Measurements from ENCODE around the gene DBF4B.

The DBF4B gene

DNA sequence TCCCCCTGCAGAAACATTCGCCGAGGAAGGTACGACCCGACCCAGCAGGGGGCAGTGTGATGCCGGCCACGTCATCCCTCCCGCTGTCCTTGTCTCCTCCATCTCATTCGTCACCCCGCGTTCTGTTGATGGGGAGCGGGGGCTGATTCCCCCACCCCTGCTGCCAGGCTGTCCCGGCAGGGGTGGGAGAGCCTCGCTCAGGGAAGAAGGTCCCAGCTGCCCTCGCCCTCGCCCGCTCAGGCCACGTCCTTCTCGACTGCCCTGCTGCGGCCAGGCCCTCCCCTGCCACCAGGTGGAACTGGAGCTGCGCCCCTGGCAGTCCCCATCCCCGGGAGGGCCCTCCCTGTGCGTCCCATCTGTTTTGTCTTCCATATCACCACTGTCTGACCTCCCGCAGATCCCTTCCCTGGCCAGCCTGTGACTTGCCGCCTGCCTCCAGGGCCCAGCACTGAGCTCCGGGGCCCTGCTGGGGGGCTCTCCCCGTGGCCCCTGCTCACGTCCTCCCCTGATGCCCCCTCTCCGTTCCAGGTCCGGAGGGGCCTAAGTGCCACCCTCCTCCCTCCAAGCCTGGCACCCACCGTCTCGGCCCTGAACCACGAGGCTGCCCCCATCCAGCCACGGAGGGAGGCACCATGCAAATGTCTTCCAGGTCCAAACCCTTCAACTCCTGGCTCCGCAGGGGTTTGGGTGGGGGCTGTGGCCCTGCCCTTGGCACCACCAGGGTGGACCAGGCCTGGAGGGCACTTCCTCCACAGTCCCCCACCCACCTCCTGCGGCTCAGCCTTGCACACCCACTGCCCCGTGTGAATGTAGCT lies 71.0 kb downstream of the DBF4B start:
- peak; percentile 76 for DNase-seq

DNA sequence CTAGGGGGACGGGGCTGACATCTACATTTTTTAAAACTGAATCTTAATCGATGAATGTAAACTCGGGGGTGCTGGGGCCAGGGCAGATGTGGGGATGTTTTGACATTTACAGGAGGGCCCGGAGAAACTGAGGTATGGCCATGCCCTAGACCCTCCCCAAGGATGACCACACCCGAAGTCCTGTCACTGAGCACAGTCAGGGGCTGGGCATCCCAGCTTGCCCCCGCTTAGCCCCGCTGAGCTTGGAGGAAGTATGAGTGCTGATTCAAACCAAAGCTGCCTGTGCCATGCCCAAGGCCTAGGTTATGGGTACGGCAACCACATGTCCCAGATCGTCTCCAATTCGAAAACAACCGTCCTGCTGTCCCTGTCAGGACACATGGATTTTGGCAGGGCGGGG lies 71.7 kb downstream of the DBF4B start:
- no peak for DNase-seq

DNA sequence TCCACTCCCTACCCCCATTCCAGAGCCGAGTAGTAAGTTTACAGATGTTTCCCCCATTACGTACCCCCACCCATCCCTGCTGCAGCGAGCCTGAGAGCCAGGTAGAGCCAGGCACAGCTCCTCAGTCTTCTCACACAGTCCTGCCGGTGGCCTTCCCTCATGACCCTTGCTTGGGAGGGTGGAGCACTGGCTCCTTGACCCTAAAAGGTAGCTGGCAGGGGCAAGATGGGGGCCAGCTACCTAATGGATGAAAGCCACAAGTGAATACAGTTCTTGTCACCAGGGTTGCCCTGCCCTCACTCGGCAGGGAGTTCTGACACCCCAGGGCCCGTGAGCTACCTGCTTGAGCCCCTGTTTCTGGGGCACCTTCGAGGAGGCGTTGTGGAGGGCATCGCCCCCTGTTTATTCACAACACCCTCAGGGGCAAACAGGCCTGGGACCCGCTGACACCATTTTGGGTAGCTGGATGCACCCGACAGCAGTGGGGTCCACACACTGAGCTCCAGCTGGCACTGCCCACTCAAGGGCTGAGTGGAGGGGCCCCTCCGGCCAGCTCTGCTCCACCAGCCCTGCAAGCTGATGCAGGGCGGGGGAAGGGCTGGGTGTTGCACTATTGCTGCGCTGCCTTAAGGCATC lies 72.5 kb downstream of the DBF4B start:
- DNase-seq, result no peak

DNA sequence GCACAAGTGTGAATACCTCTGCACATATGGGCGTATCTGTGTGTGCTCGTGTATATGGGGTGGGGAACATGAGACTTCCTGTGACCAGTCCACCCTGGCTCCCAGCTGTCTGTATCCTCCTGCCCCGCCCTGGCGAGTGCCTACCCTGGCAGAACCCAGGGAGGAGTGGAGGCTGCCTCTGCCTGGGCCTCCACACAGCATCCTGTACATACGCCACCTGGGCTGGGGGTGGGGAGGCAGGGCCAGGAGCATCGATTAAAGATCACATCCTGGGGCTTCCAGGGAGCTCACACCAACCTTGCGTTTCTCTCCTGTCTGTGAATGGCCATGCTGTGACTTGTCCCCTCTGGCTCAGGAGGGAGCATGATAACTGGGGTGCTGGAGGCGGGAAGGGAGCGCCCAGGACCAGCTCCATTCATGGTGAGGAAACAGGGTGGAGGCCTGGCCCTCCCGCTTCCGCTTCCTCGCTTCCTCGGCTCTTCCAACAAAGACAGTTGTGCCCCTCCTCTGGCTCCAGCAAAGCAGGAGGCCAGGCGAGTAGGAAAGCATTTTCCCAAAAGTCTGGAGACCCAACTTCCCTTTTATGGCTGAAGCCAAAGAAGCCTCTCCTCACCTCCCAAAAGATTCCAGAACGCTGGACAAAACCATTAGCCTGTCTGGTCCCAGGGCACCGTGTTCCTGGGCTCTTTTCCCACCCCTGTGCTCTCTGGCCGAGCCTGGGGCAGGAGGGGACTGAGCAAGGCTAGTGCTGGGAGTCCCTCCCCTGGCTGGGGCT lies 73.3 kb downstream of the DBF4B start:
- DNase-seq, result no peak

DNA sequence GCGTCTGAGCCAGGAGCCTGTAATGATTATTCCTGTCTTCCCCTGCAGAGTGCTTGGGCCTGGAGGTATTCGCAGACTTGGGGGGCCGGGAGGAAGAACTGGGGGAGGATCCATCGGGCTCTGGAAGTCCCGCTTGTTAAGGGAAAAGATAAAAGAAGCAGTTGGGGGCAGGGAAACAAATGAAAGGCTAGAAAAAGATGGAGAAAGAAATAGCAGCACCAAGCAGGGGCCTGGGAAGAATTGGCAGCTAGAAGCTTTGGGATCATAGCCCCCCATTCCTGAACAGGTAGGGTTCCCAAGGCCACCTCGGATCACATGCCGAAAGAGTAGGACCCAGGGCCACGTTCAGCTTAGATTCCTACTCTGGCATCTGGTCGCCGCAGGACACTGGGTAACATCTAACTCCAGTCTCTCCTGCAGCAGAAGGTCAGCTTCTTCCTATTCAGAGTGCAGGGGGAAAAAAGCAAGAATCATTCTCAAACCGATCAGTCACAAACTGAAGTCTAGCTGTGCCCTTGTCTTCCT lies 73.9 kb downstream of the DBF4B start:
- no peak for DNase-seq

DNA sequence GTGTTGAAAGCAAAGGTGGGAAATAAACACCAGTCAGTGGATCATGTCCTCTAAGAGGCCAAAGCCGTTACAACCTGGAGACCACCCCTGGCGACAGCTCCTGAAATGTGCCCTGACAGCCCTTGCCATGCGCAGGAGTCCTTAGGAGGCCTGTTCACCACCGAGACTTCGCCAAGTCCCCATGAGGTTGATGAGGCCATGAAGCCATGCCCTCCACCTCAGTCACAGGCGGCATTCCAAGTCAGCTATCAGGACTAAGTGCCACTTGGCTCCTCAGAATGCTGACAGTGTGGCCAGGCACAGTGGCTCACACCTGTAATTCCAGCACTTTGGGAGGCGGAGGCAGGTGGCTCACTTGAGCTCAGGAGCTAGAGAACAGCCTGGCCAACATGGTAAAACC lies 77.5 kb downstream of the DBF4B start:
- DNase-seq, result no peak

DNA sequence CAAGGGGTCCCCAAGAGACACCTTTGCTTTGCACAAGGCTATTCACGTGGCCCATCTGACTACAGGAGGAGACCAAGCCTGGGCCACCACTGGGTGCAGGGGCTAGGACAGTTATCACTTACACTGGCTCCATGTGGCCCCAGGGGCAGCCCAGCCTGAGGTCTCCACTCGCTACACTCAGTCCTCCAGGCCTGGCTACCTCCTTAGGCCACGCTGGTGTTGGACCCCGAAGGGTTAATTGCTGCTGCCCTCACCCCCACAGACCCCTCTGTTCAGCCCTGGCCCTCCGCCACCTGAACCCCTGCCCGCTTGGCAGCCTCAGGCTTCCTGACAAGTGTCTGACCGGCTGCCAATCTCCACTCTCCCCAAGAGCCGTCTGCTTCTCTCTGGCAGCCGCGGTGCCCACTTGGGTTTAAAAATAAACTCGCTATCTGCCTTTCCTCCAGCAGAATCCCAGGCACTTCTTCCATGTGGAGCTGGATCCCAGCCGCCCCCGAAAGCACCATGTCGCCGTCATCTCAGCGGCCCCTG lies 78.2 kb downstream of the DBF4B start:
- no peak for DNase-seq

DNA sequence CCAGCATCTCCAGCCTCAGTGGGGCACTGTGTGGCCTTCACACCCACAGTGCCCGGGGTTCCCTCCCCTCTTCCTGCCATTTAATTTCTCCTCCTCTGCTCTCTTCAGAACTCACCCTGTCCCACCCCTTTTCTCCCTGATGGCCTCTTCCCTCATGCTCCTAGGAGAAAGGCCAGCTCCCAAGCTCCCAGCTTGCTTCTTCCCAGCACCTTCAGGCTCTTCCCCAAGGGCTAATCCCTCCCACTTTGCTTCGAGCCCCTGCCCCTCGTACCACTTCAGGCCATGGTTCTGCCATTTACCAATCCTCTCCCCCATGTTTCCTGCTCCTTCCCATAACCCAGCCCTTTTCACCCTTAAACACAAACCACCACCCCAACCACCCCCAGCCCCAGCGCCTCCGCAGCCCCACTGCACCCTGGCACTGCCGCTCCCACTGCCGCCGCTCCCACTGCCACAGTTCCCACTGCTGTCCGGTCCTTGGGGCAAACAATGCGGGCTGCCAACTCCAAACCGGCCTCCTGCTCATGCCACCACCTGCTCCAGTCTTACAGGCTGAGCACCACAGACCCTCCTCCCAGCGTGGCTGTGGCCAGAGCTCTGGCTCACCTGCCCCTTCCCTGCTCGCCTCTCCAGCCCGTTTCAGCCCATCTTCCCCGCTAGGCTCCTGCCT lies 78.9 kb downstream of the DBF4B start:
- no peak for DNase-seq

DNA sequence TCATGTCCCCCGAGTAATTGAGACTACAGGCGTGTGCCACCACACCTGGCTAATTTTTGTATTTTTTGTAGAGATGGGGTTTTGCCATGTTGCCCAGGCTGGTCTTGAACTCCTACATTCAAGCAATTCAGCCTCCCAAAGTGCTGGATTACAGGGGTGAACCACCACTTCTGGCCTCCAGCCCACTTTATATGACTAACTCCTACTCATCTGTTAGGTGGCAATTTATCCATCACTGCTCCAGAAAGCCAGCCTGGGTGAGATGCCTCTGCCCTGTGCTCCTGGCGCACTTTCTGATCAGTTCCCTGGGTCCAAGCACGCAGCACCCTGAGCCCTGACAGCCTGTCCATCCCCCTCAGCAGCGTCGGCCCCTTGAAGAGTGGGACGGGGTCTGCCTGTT lies 79.7 kb downstream of the DBF4B start:
- DNase-seq, result no peak

DNA sequence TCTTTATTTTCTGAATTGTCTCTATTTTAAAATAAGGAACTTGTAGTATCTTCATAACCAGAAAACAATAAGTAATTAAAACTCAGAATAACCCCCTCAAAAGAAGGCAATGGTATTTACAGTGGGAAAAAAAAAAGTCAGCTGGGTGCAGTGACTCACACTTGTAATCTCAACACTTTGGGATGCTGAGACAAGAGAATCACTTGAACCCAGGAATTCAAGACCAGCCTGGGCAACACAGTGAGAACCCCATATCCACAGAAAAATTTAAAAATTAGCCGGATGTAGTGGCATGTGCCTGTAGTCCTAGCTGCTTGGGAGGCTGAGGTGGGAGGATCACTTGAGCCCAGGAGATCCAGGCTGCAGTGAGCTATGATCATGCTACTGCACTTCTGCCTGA lies 83.8 kb downstream of the DBF4B start:
- DNase-seq, result no peak

DNA sequence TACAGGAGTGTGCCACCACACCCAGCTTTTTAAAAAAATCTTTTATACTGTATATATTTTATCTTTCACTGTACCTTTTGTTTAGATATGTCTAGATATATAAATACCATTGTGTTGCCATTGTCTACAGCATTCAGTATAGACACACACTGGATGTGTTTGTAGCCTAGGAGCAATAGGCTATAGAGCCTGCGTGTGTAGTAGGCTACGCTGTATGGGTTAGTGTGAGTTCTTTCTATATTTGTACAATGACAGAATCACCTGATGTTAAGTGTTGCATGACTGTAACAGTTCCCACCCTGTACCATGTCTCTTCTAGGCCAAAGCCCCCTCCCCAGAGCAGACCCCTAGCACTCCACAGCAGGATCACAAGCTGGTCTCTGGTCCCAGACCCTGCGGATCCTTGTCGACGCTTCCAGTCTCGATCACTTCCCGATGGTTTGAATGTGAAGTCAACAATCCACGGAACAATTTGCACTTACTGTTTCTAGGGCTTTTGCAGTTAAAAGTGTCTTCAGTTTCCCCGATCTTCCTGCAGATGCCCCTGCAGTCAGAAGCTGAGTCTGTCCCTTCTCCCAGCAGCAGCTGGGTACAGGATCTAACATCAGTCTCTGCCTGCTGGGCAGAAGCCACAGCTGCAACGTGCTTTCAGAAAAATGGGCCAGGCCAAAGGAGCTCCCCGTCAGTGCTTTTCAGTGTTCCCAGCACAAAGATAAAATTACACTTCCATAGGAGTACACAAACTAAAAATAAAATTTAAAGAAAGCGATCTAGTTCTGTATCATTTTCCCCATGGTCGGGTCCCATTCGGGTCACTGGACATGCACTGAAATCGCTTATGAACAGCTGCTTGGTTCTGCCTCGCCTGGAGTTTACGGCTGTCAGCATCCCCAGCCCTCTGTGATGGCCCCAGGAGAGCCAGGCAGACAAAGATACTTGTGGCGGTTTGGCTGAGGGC lies 85.7 kb downstream of the DBF4B start:
- no peak for DNase-seq

DNA sequence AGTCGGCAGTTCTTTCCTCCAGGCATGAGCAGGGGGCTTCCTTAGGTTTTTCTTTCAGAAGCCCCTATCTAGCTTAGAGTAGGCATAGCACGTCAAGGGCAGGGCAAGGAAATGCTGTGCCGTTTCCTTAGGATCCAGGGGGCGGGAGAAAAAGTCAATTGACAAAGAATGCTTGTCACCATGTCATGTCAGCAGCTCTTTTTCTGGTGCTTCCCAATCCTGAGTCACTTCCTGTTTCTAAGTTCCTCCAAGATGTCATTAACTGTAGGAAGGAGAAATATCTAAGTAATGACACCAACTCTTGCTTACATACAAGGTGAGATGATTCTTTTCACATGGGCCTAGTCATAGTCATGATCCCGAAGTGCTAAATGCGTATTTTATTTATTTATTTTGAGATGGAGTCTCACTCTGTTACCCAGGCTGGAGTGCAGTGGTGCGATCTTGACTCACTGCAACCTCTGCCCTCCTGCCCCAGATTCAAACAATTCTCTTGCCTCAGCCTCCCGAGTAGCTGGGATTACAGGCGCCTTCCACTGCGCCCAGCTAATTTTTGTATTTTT lies 86.5 kb downstream of the DBF4B start:
- DNase-seq, result peak; percentile 54

DNA sequence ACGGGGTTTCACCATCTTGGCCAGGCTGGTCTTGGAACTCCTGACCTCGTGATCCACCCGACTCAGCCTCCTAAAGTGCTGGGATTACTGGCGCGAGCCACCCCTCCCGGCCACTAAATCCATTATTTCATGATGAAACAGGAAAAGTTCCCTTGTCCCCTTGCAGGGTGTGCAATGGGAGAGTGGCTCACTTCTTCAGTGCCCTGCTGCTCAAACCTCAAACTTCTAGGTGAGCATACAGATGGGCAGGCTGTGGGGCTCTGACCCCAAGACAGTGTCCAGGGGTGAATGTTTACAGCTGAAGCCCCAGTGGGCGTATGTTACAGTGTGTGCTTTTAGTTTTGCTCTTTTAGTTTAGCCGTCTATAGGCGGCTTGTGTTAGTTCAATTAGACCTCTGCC lies 87.0 kb downstream of the DBF4B start:
- DNase-seq, result no peak

DNA sequence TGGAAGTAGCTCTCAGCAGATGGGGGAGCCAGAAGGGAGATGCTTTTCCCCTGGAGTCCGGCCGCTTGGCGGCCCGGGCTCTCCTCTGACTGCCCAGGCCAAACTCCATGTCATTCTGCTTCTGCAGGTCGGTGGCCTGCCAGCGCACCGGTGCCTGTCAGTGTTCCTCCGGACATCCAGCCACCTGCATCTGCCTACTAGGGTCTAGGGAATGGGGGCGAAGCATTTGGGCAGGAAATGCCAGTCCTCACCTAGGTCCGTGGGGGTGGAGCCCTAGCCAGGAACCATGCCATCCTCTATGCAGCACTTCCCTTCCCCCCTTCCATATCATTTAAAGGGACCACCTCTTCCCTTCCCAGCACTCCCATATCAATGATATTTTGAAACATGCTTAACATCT lies 87.5 kb downstream of the DBF4B start:
- DNase-seq, result no peak

DNA sequence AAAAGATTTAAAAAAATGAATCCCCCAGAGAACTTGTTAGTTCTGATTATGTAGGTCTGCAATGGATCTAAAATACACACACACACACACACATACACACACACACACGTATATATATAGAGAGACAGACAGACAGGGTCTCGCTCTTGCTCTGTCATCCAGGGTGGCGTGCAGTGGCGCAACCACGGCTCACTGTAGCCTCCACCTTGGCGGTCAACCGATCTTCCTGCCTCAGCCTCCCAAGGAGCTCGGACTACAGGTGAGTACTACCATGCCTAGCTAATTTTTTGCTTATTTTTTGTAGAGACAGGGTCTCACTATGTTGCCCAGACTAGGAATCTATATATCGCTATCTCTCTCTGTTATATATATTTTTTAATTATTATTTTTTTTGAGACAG lies 88.3 kb downstream of the DBF4B start:
- no peak for DNase-seq

DNA sequence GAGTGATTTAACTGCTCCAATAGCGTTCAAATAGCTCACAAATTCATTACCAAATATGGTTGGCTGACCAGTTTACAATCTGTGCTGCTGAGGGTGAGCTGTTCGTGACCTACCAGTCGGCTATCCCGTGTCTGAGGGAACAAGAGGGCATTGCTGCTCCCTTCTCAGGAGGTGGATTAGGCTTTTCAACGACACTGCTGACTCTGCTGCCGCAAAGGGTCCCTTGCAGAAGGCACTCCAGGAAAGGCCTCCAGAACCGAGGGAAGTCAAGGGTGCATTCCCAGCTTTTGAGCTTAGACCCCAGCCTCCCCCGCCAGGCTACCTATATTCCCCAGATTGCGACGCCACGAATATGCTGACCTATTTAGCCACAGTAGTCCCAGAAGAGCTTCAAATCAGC lies 89.3 kb downstream of the DBF4B start:
- DNase-seq, result no peak

DNA sequence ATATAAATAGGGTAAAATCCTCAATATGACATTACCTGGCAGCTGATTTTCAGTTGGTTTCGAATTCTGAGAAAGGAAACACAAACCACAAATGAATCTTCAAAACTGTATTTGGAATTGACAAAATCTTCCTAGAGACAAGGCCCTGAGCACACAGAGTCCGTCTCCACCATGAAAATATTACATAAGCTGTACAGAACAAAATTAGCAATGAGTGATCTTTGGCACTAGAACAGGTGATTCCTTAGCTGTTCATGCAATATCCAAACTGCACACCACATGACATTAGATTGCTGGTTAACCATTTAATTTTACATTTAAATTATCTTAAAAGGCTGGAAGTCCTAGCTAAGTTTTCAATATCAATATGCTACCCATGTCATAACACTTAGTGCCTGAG lies 89.9 kb downstream of the DBF4B start:
- DNase-seq, result no peak

Data from T1000 (cell line).